GM19324 (cell line): ENCODE data around the gene GRIK4.
"Not testable (repeated sequence)": the region's sequence is repeated elsewhere in the genome, so short reads cannot be mapped to it uniquely, and the experiment has no call there.

Experiments
- ATAC-seq: cut with Tn5 transposase; IDR thresholded peaks from one replicate; pipeline ENCODE4 v1.9.1; 2021; ENCODE audit warnings: mild to moderate bottlenecking, moderate library complexity; ENCODE audit not compliant: unreplicated experiment, low FRiP score

GRIK4 gene

GRCh38 chr11:120599816-120600420, 88.4 kb downstream of the GRIK4 start:
- no peak for ATAC-seq

- ATAC-seq, result no peak
These were observed 90.0 kb downstream of the GRIK4 start for GRCh38 chr11:120601536-120601935.

GRCh38 chr11:120603071-120603470, 91.5 kb downstream of the GRIK4 start:
- ATAC-seq, result no peak

- no peak for ATAC-seq
These were observed 93.9 kb downstream of the GRIK4 start for GRCh38 chr11:120605469-120605868.

GRCh38 chr11:120606211-120607010, 94.9 kb downstream of the GRIK4 start:
- ATAC-seq, result no peak

- ATAC-seq, result no peak
These were observed 96.5 kb downstream of the GRIK4 start for GRCh38 chr11:120608061-120608460.

- no peak for ATAC-seq
These were observed 97.2 kb downstream of the GRIK4 start for GRCh38 chr11:120608760-120609211.

- no peak for ATAC-seq
These were observed 98.6 kb downstream of the GRIK4 start for GRCh38 chr11:120610111-120610510.

- no peak for ATAC-seq
These were observed 100.0 kb downstream of the GRIK4 start for GRCh38 chr11:120611581-120611980.

GRCh38 chr11:120612513-120613263, 101.1 kb downstream of the GRIK4 start:
- ATAC-seq, result peak; percentile 80

- peak; percentile 70 for ATAC-seq
These were observed 102.0 kb downstream of the GRIK4 start for GRCh38 chr11:120613264-120614226.

- no peak for ATAC-seq
These were observed 103.8 kb downstream of the GRIK4 start for GRCh38 chr11:120615391-120615790.

GRCh38 chr11:120618399-120618798, 106.9 kb downstream of the GRIK4 start:
- ATAC-seq, result no peak

GRCh38 chr11:120622189-120622875, 110.8 kb downstream of the GRIK4 start:
- no peak for ATAC-seq

- ATAC-seq, result not testable (repeated sequence)
These were observed 113.4 kb downstream of the GRIK4 start for GRCh38 chr11:120624992-120625391.

GRCh38 chr11:120625565-120625964, 114.0 kb downstream of the GRIK4 start:
- no peak for ATAC-seq

GRCh38 chr11:120626791-120627190, 115.2 kb downstream of the GRIK4 start:
- no peak for ATAC-seq

- ATAC-seq, result no peak
These were observed 116.0 kb downstream of the GRIK4 start for GRCh38 chr11:120627327-120628163.
